Subcutaneous abdominal adipose tissue (tissue), 5 donors: ENCODE data around the gene HSP90AB1.

Experiments
- H3K27ac ChIP-seq: one replicate; pipeline ENCODE4 v1.7.0; 2013; ENCODE audit warnings: low read depth, mild to moderate bottlenecking, inconsistent platforms, low read length, moderate library complexity
- H3K27me3 ChIP-seq, 5 donors: one replicate each; pipeline ENCODE4 v1.7.0; 2013; ENCODE audit warnings: low read length in 5 of 5, inconsistent platforms in 1 of 5; ENCODE audit not compliant: control insufficient read depth in 5 of 5, insufficient read depth in 4 of 5
- H3K36me3 ChIP-seq, 5 donors: one replicate each; pipeline ENCODE4 v1.7.0; 2013; ENCODE audit warnings: low read length in 5 of 5; ENCODE audit not compliant: control insufficient read depth in 5 of 5, insufficient read depth in 5 of 5
- H3K4me1 ChIP-seq, 5 donors: one replicate each; pipeline ENCODE4 v1.7.0; 2013; ENCODE audit warnings: low read length in 5 of 5, mild to moderate bottlenecking in 3 of 5, moderate library complexity in 1 of 5; ENCODE audit not compliant: control insufficient read depth in 5 of 5, insufficient read depth in 5 of 5
- H3K4me3 ChIP-seq, 5 donors: one replicate each; pipeline ENCODE4 v1.7.0; 2013; ENCODE audit warnings: low read length in 5 of 5, low read depth in 1 of 5
- H3K9ac ChIP-seq, 5 donors: one replicate each; pipeline ENCODE4 v1.7.0; 2013; ENCODE audit warnings: low read length in 5 of 5, mild to moderate bottlenecking in 4 of 5, moderate library complexity in 3 of 5
- H3K9me3 ChIP-seq, 5 donors: one replicate each; pipeline ENCODE4 v1.7.0; 2013; ENCODE audit warnings: low read length in 5 of 5; ENCODE audit not compliant: control insufficient read depth in 5 of 5
- donor health status: healthy.
- donor health status: healthy.
- donor health status: healthy.
- donor health status: healthy.
- donor health status: healthy.

HSP90AB1 gene

GRCh38 chr6:44298055-44298803, 51.3 kb downstream of the HSP90AB1 start:
- Histone ChIP-seq H3K27me3 (peaks cover 27 to 35% (median 33%) of the 10 kb centered on the region in 5 donors), H3K9ac (no peak overlapping the region), H3K36me3 (peaks cover 0 to 32% (median 32%) of the 10 kb centered on the region in 5 donors)

GRCh38 chr6:44298864-44299263, 52.0 kb downstream of the HSP90AB1 start:
- Histone ChIP-seq H3K9ac (no peak overlapping the region), H3K27me3 (peaks cover 25 to 33% (median 28%) of the 10 kb centered on the region in 5 donors), H3K4me3 (no peak overlapping the region), H3K27ac (no peak overlapping the region), H3K36me3 (peaks cover 0 to 39% (median 38%) of the 10 kb centered on the region in 5 donors), H3K9me3 (no peaks in the 10 kb centered on the region), H3K4me1 (peaks cover 1 to 16% (median 13%) of the 10 kb centered on the region in 5 donors)

More at GRCh38 chr6:44298055-44298803, 51.3 kb downstream of the HSP90AB1 start:
- H3K9me3 ChIP-seq: no peaks in the 10 kb centered on the region
- peak overlapping the region in 3 of 5 donors; percentile 52 to 65 (median 58) for H3K4me3 ChIP-seq
- H3K27ac ChIP-seq: no peak overlapping the region
- peaks cover 1 to 16% (median 13%) of the 10 kb centered on the region in 5 donors for H3K4me1 ChIP-seq

- H3K27me3 ChIP-seq: peaks cover 18 to 25% (median 20%) of the 10 kb centered on the region in 5 donors
- peaks cover 0 to 54% (median 53%) of the 10 kb centered on the region in 5 donors for H3K36me3 ChIP-seq
- no peak overlapping the region for H3K9ac ChIP-seq
- H3K9me3 ChIP-seq: no peaks in the 10 kb centered on the region
- no peak overlapping the region for H3K4me3 ChIP-seq
- no peak overlapping the region for H3K27ac ChIP-seq
- peaks cover 1 to 16% (median 13%) of the 10 kb centered on the region in 5 donors for H3K4me1 ChIP-seq
These were observed 53.5 kb downstream of the HSP90AB1 start for GRCh38 chr6:44300292-44300823.

- no peak overlapping the region for H3K9ac ChIP-seq
- no peak overlapping the region for H3K4me3 ChIP-seq
- H3K27me3 ChIP-seq: peaks cover 12 to 19% (median 15%) of the 10 kb centered on the region in 5 donors
- H3K27ac ChIP-seq: no peak overlapping the region
- H3K36me3 ChIP-seq: peaks cover 0 to 61% (median 61%) of the 10 kb centered on the region in 5 donors
- no peaks in the 10 kb centered on the region for H3K9me3 ChIP-seq
- H3K4me1 ChIP-seq: peaks cover 1 to 16% (median 13%) of the 10 kb centered on the region in 5 donors
These were observed 54.2 kb downstream of the HSP90AB1 start for GRCh38 chr6:44301106-44301505.

GRCh38 chr6:44301782-44302564, 55.1 kb downstream of the HSP90AB1 start:
- peaks cover 0 to 70% (median 69%) of the 10 kb centered on the region in 5 donors for H3K36me3 ChIP-seq
- no peak overlapping the region for H3K27ac ChIP-seq
- no peak overlapping the region for H3K4me3 ChIP-seq
- H3K9ac ChIP-seq: no peak overlapping the region
- peaks cover 1 to 12% (median 11%) of the 10 kb centered on the region in 5 donors for H3K4me1 ChIP-seq
- peaks cover 4 to 10% (median 6%) of the 10 kb centered on the region in 5 donors for H3K27me3 ChIP-seq
- H3K9me3 ChIP-seq: no peaks in the 10 kb centered on the region

- Histone ChIP-seq H3K36me3 (peaks cover 0 to 79% (median 78%) of the 10 kb centered on the region in 5 donors), H3K9ac (no peak overlapping the region), H3K9me3 (no peaks in the 10 kb centered on the region)
These were observed 56.0 kb downstream of the HSP90AB1 start for GRCh38 chr6:44302856-44303255.

More at GRCh38 chr6:44302856-44303255, 56.0 kb downstream of the HSP90AB1 start:
- Histone ChIP-seq H3K27me3 (peaks cover 0 to 4% (median 2%) of the 10 kb centered on the region in 5 donors), H3K4me1 (peaks cover 1 to 4% (median 3%) of the 10 kb centered on the region in 5 donors), H3K27ac (no peak overlapping the region), H3K4me3 (no peak overlapping the region)
